ENCODE measurements around the gene SGF29.
"Not testable (repeated sequence)": the region's sequence is repeated elsewhere in the genome, so short reads cannot be mapped to it uniquely, and the experiment has no call there.

GRCh38 chr16:28630905-28631304 lies 77.2 kb downstream of the SGF29 start:
- TF ChIP-seq RCOR1 (IDR thresholded peaks at IDR 0.05; ENCODE audit: insufficient replicate concordance, low read length); CTCF (conservative IDR thresholded peaks at IDR 0.05; ENCODE audit: low read depth, low read length); ELK1 (IDR thresholded peaks at IDR 0.05; ENCODE audit: borderline replicate concordance, low read depth, low read length); FOS (IDR thresholded peaks at IDR 0.05; ENCODE audit: low read depth, low read length); SMC3 (IDR thresholded peaks at IDR 0.05; ENCODE audit: low read depth, low read length): not testable (repeated sequence)

Data from IMR-90 (cell line).